NCI-H226 (cell line): ENCODE measurements around the gene HOXD12.

ENCODE experiments used
- DNase-seq: peaks from one replicate; pipeline ENCODE4 v3.0.0-alpha.2; 2015

HOXD12 gene

GRCh38 chr2:176136374-176137251, 37.0 kb downstream of the HOXD12 start:
- DNase-seq = no peak

- DNase-seq = no peak
Observed at GRCh38 chr2:176137252-176137580, 37.6 kb downstream of the HOXD12 start.

- DNase-seq = no peak
Observed at GRCh38 chr2:176137906-176138305, 38.3 kb downstream of the HOXD12 start.

- no peak for DNase-seq
Observed at GRCh38 chr2:176138526-176138922, 38.9 kb downstream of the HOXD12 start.

GRCh38 chr2:176138923-176139660, 39.5 kb downstream of the HOXD12 start:
- no peak for DNase-seq

GRCh38 chr2:176139661-176140512, 40.3 kb downstream of the HOXD12 start:
- DNase-seq = no peak

GRCh38 chr2:176140513-176141317, 41.1 kb downstream of the HOXD12 start:
- DNase-seq = peak; percentile 60

- no peak for DNase-seq
Observed at GRCh38 chr2:176142281-176142680, 42.7 kb downstream of the HOXD12 start.

GRCh38 chr2:176145085-176145969, 45.7 kb downstream of the HOXD12 start:
- DNase-seq = no peak

- DNase-seq = no peak
Observed at GRCh38 chr2:176146101-176146500, 46.5 kb downstream of the HOXD12 start.

- DNase-seq = no peak
Observed at GRCh38 chr2:176146645-176147044, 47.0 kb downstream of the HOXD12 start.

GRCh38 chr2:176147210-176147799, 47.7 kb downstream of the HOXD12 start:
- DNase-seq = no peak

- DNase-seq = no peak
Observed at GRCh38 chr2:176147800-176148496, 48.4 kb downstream of the HOXD12 start.

- DNase-seq = no peak
Observed at GRCh38 chr2:176148751-176149421, 49.3 kb downstream of the HOXD12 start.

GRCh38 chr2:176149481-176149938, 49.9 kb downstream of the HOXD12 start:
- DNase-seq = no peak

- no peak for DNase-seq
Observed at GRCh38 chr2:176149939-176150583, 50.5 kb downstream of the HOXD12 start.

GRCh38 chr2:176150584-176151441, 51.2 kb downstream of the HOXD12 start:
- no peak for DNase-seq
